HUDEP-2 (cell line): ENCODE data around the gene EPHA4.

Experiments used
- DNase-seq, 76 experiments: peaks; one replicate each; lab custom pipeline; 2025; ENCODE audit not compliant: unreplicated experiment in 76 of 76; lab: John Stamatoyannopoulos, UW

The EPHA4 gene

GRCh38 chr2:221546505-221547225, 25.4 kb downstream of the EPHA4 start:
- DNase-seq: no peak

GRCh38 chr2:221541131-221541735, 30.9 kb downstream of the EPHA4 start:
- no peak for DNase-seq

GRCh38 chr2:221539246-221539645, 32.9 kb downstream of the EPHA4 start:
- no peak for DNase-seq

- DNase-seq: no peak
Measured at GRCh38 chr2:221535824-221536223, 36.3 kb downstream of the EPHA4 start.

- no peak for DNase-seq
Measured at GRCh38 chr2:221533299-221533698, 38.8 kb downstream of the EPHA4 start.

- no peak for DNase-seq
Measured at GRCh38 chr2:221532641-221533040, 39.5 kb downstream of the EPHA4 start.

- no peak for DNase-seq
Measured at GRCh38 chr2:221530653-221531037, 41.5 kb downstream of the EPHA4 start.

- DNase-seq: no peak
Measured at GRCh38 chr2:221529943-221530652, 42.0 kb downstream of the EPHA4 start.

- no peak for DNase-seq
Measured at GRCh38 chr2:221529177-221529942, 42.7 kb downstream of the EPHA4 start.

GRCh38 chr2:221527776-221528309, 44.3 kb downstream of the EPHA4 start:
- DNase-seq: no peak

GRCh38 chr2:221524158-221524557, 47.9 kb downstream of the EPHA4 start:
- DNase-seq: no peak

- no peak for DNase-seq
Measured at GRCh38 chr2:221521233-221521845, 50.8 kb downstream of the EPHA4 start.

GRCh38 chr2:221518935-221519625, 53.0 kb downstream of the EPHA4 start:
- peak in 19 of 76 experiments; percentile 1 to 55 (median 27) for DNase-seq

- DNase-seq: peak in 16 of 76 experiments; percentile 5 to 55 (median 38)
Measured at GRCh38 chr2:221518201-221518934, 53.7 kb downstream of the EPHA4 start.

GRCh38 chr2:221517696-221518151, 54.4 kb downstream of the EPHA4 start:
- DNase-seq: peak in 1 of 76 experiments; percentile 5

GRCh38 chr2:221517146-221517695, 54.9 kb downstream of the EPHA4 start:
- DNase-seq: no peak

GRCh38 chr2:221515864-221516263, 56.2 kb downstream of the EPHA4 start:
- DNase-seq: no peak

GRCh38 chr2:221514305-221515040, 57.6 kb downstream of the EPHA4 start:
- peak in 1 of 76 experiments; percentile 5 for DNase-seq
